Thymus (tissue), 11 donors: ENCODE results near the gene ADRA2B. TPM values are rescaled to one million over a fixed set of nuclear protein-coding genes. Genes with fewer than 3 reads are reported as not detected.
A peak's percentile ranks its signal among the peaks of the same experiment; 100 is the strongest.

Experiments used
- DNase-seq, 9 donors: peaks; one replicate each; pipeline ENCODE4 v3.0.0-alpha.2; 2013; ENCODE audit warnings: low spot score in 9 of 9, low read depth in 6 of 9, missing footprints in 1 of 9
- H3K27ac ChIP-seq, 2 donors: one replicate each; pipeline ENCODE4 v1.5.1; 2013; ENCODE audit warnings: control low read depth in 1 of 2, low read depth in 1 of 2, low read length in 1 of 2, mild to moderate bottlenecking in 1 of 2, moderate library complexity in 1 of 2
- H3K27me3 ChIP-seq, 2 donors: one replicate each; pipeline ENCODE4 v1.5.1; 2013; ENCODE audit warnings: low read length in 1 of 2; ENCODE audit not compliant: control insufficient read depth in 2 of 2, insufficient read depth in 1 of 2
- H3K36me3 ChIP-seq, 2 donors: one replicate each; pipeline ENCODE4 v1.5.1; 2013; ENCODE audit warnings: low read length in 1 of 2, mild to moderate bottlenecking in 1 of 2, moderate library complexity in 1 of 2; ENCODE audit not compliant: control insufficient read depth in 2 of 2, insufficient read depth in 2 of 2
- H3K4me1 ChIP-seq, 2 donors: one replicate each; pipeline ENCODE4 v1.5.1; 2013; ENCODE audit warnings: low read length in 2 of 2; ENCODE audit not compliant: control insufficient read depth in 2 of 2, insufficient read depth in 2 of 2
- H3K4me3 ChIP-seq, 2 donors: one replicate each; pipeline ENCODE4 v1.5.1; 2013; ENCODE audit warnings: low read length in 2 of 2, control low read depth in 1 of 2, mild to moderate bottlenecking in 1 of 2
- H3K9me3 ChIP-seq, 2 donors: one replicate each; pipeline ENCODE4 v1.5.1; 2013; ENCODE audit warnings: low read length in 1 of 2, mild to moderate bottlenecking in 1 of 2; ENCODE audit not compliant: control insufficient read depth in 2 of 2, insufficient read depth in 1 of 2
- WGBS: extraction: QIAGEN DNeasy Blood & Tissue Kit; methylation state at CpG from one replicate; pipeline ENCODE4 v1.1.7; 2013; 5-methylcytosine and 5-hydroxymethylcytosine counted together
- polyA plus RNA-seq: library from polyadenylated mRNA; stranded (reverse); fragments of 200-250 nt; gene quantifications from one replicate; pipeline ENCODE4 v1.2.3, GENCODE V29; 2013
- total RNA-seq: library from RNA; stranded (reverse); fragments of 120-200 nt; gene quantifications from one replicate; pipeline ENCODE4 v1.2.4, GENCODE V29; 2013
- donor health status: healthy.

The ADRA2B gene
- total and polyA plus RNA-seq, 2 donors = 0.28 to 0.52 TPM

DNA sequence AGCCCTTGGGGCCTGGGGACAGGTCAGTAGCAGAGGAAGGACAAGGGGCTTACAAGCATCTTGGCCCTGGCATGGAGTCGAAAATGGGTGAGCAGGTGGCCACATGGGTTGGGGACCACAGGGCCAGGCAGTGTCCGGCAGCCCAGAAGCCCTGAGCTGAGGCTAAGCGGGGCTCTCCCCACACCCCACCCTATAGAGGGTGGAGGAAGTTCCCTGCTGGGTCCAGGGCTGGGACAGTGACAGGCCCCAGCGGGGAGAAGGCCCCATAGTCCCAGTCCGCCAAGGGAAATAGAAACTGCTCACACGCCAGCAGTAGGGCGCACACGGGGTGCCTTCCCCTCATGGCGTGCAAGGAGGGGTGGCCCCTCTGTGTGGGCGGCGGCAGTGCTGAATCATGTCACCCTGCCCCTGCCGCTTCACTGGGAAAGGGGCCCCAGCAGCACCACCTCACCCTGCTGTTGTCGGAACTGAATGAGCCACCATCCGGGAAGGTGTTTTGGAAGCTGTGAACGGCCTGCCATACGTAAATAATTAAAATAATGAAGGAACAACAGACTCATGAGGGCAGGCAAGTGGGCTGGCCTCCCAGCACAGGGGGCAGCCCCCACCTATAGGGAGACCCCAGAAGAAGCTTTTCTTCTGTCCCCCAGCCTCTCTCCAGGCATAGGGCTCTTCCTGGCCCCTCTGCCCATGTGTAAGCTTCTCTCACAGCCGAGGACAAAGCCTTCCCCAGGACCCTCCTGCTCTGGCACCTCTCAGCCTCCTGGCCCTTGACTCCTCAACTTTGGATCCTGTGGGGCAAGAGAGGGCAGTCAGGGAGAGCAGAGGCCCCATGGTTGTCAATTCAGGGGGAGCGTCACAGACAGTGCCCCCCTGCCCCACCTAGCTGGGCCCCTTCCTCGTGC is 41.5 kb upstream of the ADRA2B start:
- H3K4me1 ChIP-seq = peaks cover 80 to 90% of the 10 kb centered on the region in 2 donors

DNA sequence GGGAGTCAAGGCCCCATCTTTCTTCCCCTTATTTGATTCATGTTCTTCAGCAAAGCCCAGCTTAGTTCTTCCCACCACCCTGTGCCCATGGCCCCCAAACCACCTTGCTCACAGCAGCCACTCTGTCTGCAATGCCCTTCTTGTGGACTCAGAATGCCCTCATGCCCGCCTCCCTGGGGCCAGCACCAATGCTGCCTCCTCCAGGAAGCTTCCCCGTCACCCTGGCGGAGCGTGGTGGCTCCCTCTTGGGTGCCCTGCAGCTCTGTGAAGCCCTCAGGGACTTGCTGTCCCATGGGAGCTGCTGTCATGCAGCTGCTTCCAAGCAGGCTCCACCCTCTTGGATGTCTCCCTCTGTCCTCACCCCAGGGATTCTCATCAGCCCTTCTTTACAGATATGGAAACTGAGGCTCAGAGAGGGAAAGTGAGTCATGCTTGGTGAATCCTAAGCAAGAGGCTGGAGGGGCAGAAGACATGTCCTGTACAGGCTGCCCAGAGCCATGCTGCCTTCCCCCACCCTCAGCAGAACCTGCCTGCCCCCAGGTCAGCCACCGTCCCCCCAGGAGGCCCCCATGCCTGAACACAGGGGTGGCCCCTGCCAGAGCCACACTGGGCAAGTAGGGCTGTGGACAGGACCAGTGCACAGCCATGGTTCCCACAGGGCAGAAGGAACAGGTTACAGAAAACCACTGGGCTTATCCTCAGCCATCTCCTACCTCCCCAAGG is 40.7 kb upstream of the ADRA2B start:
- Histone ChIP-seq H3K36me3 (no peaks in the 10 kb centered on the region), H3K4me3 (peak overlapping the region in 1 of 2 donors; percentile 20), H3K27ac (peak overlapping the region; percentile 10 to 84), H3K27me3 (no peaks in the 10 kb centered on the region), H3K4me1 (peaks cover 82 to 90% of the 10 kb centered on the region in 2 donors), H3K9me3 (peaks cover 0 to 4% of the 10 kb centered on the region in 2 donors)
- DNase-seq = no peak
- 97% methylated on average over 5 of the region's 5 CpGs for WGBS

More for the DNA sequence above, 41.5 kb upstream of the ADRA2B start:
- Histone ChIP-seq H3K4me3 (peak overlapping the region in 1 of 2 donors; percentile 20), H3K27me3 (no peaks in the 10 kb centered on the region), H3K36me3 (no peaks in the 10 kb centered on the region), H3K27ac (peak overlapping the region; percentile 37 to 84), H3K9me3 (peaks cover 0 to 4% of the 10 kb centered on the region in 2 donors)
- peak in 4 of 9 donors; percentile 46 to 84 (median 68) for DNase-seq
- 33% methylated on average over 19 of the region's 19 CpGs for WGBS

DNA sequence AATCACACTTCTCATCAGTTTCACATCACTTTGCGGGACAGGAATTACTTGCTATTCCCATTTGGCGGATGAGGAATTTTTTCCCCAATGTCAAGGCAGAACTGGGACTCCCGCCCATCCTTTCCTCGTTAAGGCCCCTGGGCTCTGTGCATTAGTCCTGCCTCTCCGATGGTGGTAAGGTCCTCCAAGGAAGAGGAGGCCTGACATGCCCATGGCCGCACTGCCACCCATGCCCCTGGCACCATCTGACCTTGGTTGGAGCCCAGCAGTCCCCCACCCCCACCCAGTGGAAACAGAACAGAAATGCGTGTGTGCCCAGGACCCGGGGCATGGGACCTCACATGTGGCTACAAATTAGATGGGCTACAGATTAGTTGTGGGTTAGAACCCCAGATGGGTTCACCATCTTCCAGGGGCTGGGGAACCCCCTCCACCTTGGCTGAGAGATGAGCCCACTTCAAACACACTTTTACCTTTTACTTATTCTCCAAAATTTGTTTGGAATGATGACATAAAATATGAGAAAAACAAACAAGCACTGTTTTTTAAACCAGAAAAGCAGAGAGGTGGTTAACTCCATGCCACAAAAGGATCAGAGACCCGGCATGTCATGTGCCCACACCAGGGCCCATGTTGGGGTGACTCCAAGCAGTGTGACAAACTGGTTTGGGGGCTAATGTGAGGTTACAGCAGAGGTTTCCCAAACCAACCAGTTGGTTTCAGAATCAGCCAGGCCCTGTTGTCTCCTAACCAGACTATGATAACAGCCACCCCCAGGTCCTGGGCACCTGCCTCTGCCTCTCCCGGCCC is 39.8 kb upstream of the ADRA2B start:
- WGBS = 69% methylated on average over 10 of the region's 10 CpGs
- Histone ChIP-seq H3K27ac (peak overlapping the region in 1 of 2 donors; percentile 84), H3K36me3 (no peaks in the 10 kb centered on the region), H3K27me3 (no peaks in the 10 kb centered on the region), H3K4me1 (peaks cover 83 to 90% of the 10 kb centered on the region in 2 donors), H3K4me3 (no peak overlapping the region), H3K9me3 (peaks cover 0 to 4% of the 10 kb centered on the region in 2 donors)
- DNase-seq = no peak

DNA sequence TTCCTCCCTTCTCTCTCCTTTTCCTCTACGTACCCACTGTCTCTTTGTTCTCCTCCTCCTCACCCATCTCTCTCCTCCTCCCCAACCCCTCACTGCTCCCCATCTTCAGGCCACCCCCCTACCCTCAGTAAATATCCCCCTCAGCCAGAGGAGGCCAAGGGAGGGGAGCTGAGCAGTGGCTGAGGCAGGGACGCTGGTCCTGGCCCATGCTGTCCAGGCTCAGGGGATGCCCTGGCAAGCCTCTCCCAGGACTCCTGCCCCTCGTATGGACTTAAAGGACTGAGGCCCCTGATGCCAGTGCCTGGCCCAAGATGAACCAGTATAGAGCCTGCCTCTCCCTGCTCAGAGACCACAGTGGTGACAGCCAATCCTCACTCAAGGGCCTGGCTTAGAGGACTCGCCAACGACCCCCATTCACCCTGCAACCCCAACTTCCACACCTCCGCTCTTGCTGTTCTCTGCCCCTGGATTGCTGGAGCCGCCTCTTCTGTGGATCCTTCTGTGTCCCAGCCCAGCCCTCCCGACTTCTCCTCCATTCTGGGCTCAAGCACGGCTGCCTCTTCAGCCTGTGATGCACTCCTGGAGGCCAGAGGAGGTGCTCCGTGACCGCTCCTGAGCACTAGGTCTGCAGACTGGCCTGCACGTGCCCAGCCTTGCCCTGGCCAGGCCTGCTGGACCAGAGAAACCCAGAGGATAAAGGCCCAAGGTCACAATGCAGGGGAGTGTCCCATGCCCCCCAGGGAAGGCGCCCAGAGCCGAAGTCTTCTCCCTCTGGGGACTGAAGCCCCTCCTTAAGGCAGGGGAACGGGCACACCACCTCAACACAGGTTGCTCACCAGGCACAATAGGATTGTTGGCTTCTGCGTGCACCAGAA is 38.4 kb upstream of the ADRA2B start:
- 88% methylated on average over 16 of the region's 16 CpGs for WGBS
- no peaks in the 10 kb centered on the region for H3K36me3 ChIP-seq
- peak overlapping the region; percentile 84 to 89 for H3K27ac ChIP-seq
- no peak for DNase-seq
- H3K27me3 ChIP-seq = no peaks in the 10 kb centered on the region
- H3K4me3 ChIP-seq = no peak overlapping the region
- no peaks in the 10 kb centered on the region for H3K9me3 ChIP-seq
- peaks cover 90 to 100% of the 10 kb centered on the region in 2 donors for H3K4me1 ChIP-seq

DNA sequence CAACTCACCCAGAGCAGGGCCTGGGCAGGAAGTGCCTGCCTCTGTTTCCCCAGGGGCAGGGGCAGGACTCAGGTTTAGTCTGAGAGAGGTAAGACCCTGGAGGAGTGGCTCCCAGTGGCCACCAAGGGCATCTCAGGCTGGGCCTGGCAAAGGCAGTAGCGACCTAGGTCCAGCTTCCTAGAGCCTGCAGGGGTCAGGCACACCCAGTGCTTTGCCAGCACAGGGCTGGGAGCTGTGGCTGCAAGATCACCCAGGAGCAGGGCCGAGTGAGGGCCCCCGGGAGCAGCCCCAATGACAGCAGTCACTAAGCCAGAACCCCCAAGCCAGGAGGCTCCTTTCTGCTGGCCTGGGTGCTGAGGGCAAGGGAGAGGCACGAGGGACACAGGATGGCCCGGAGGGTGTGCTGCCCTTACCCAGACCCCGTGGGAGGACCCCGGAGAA is 37.6 kb upstream of the ADRA2B start:
- H3K4me3 ChIP-seq = no peak overlapping the region
- no peaks in the 10 kb centered on the region for H3K27me3 ChIP-seq
- H3K27ac ChIP-seq = peak overlapping the region; percentile 84 to 89
- H3K9me3 ChIP-seq = no peaks in the 10 kb centered on the region
- WGBS = 75% methylated on average over 7 of the region's 7 CpGs
- H3K4me1 ChIP-seq = peaks cover 85 to 99% of the 10 kb centered on the region in 2 donors
- DNase-seq = no peak
- no peaks in the 10 kb centered on the region for H3K36me3 ChIP-seq

DNA sequence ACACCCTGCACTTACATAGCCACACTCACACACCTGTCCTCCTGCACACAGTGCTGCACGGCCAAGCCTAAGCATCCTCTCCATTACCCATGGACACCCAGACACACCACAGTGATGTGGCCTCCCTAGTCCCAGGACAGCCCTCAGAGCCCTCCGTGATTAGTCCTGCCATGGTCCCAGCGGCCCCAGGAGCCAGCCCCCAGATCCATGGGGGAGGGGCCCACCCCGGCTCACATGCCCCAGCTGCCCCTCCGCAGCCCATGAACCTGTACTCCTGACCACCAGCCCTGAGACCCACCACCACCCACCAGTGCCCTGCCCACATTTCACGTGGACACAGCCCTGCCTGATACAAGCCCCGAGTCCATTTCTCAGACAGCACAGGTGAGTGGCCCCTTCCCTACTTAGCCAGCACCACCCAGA is 36.9 kb upstream of the ADRA2B start:
- peaks cover 87 to 99% of the 10 kb centered on the region in 2 donors for H3K4me1 ChIP-seq
- H3K4me3 ChIP-seq = no peak overlapping the region
- H3K9me3 ChIP-seq = no peaks in the 10 kb centered on the region
- peak overlapping the region; percentile 3 to 89 for H3K27ac ChIP-seq
- no peak for DNase-seq
- no peaks in the 10 kb centered on the region for H3K27me3 ChIP-seq
- WGBS = 89% methylated on average over 7 of the region's 7 CpGs
- H3K36me3 ChIP-seq = no peaks in the 10 kb centered on the region

DNA sequence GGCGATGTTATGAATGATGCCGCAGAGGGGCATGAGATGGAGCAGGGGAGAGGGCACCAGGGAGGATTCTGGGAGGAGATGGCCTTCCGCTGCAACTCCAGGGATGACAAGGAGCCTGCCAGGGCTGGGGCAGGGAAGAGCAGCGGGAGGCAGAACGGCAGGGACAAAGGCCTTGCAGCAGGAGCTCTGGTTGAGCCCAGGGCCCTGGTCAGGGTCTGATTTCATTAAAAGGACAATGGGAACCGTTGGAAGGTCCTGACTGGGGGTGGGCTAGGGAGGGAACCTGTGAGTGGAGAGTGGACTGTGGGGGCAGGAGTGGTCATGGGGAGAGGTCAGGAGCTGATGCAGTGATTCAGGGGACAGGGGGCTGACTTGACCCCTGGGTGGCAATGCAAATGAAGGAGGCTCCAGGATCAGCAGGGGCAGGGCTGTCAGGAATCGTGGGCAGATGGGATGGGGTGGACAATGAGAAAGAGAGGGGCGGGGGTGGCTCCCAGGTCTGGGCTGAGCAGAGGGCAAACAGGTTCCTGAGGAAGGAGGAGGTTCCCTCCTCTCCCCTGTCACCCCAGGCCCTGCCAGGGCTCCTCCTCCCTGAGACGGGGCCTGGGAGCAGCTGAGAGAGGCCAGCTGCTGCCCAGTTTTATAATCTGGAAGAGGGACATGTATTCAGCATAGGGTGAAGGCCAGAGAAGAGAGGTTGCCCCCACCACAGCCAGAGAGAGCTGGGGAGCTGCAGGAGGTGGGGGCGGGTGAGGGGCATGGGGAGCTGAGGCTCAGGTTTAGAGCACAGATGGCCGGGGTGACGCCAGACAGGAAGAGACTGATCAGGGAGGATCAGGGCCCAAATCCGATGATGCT is 36.2 kb upstream of the ADRA2B start:
- peaks cover 87 to 99% of the 10 kb centered on the region in 2 donors for H3K4me1 ChIP-seq
- peak in 1 of 9 donors; percentile 74 for DNase-seq
- peak overlapping the region; percentile 70 to 89 for H3K27ac ChIP-seq
- no peaks in the 10 kb centered on the region for H3K9me3 ChIP-seq
- H3K36me3 ChIP-seq = no peaks in the 10 kb centered on the region
- H3K4me3 ChIP-seq = no peak overlapping the region
- no peaks in the 10 kb centered on the region for H3K27me3 ChIP-seq
- 68% methylated on average over 13 of the region's 13 CpGs for WGBS
